SK-N-MC (cell line): ENCODE results near the gene TLNRD1.

Experiments used
- DNase-seq: peaks from one replicate; pipeline ENCODE4 v3.0.0-alpha.2; 2011; ENCODE audit warnings: low read depth, low spot score
- H3K27ac ChIP-seq: fragments of 200-600 bp; sonication (generic); 2 replicates; pipeline ENCODE4 v1.5.1; 2016; ENCODE audit warnings: mixed run types
- H3K36me3 ChIP-seq: fragments of 200-600 bp; sonication (generic); 2 replicates; pipeline ENCODE4 v1.6.1; 2017; ENCODE audit warnings: antibody characterized with exemption, low read length, mixed read lengths; ENCODE audit not compliant: insufficient read depth
- H3K4me3 ChIP-seq: fragments of 200-600 bp; sonication (generic); 2 replicates; pipeline ENCODE4 v1.5.1; 2016
- H3K9ac ChIP-seq: fragments of 200-600 bp; sonication (generic); 2 replicates; pipeline ENCODE4 v1.8.0; 2017; ENCODE audit warnings: mixed run types, mixed read lengths; ENCODE audit not compliant: insufficient read length
- H3K9me3 ChIP-seq: fragments of 200-600 bp; sonication (generic); 2 replicates; pipeline ENCODE4 v1.6.1; 2017; ENCODE audit warnings: low read depth, mild to moderate bottlenecking, antibody characterized with exemption, low read length, moderate library complexity, mixed read lengths
- EZH2 ChIP-seq: fragments of 200-600 bp; sonication (generic); IDR thresholded peaks from one replicate; pipeline ENCODE4 v1.6.1; 2017; ENCODE audit warnings: antibody characterized with exemption
- FOXP2 ChIP-seq: optimal IDR thresholded peaks from 2 replicates; pipeline ENCODE3; 2011; ENCODE audit warnings: mild to moderate bottlenecking, moderate library complexity; ENCODE audit not compliant: insufficient read depth; ENCODE audit errors: extremely low read length, control extremely low read depth
- POLR2AphosphoS5 ChIP-seq: IDR thresholded peaks from 2 replicates; pipeline ENCODE4 v1.6.1; 2012; ENCODE audit warnings: mild to moderate bottlenecking, low read depth, low read length, borderline replicate concordance

TLNRD1 gene

GRCh38 chr15:81013396-81013929 lies 12.7 kb downstream of the TLNRD1 start:
- no peak for DNase-seq
- H3K4me3 ChIP-seq, result no peak overlapping the region
- TF ChIP-seq FOXP2 (no peak), POLR2AphosphoS5 (no peak), EZH2 (no peak)
- H3K9ac ChIP-seq, result no peak overlapping the region
- H3K9me3 ChIP-seq, result no peaks in the 10 kb centered on the region
- H3K36me3 ChIP-seq, result no peaks in the 10 kb centered on the region
- no peak overlapping the region for H3K27ac ChIP-seq

GRCh38 chr15:81014446-81015093 lies 13.8 kb downstream of the TLNRD1 start:
- TF ChIP-seq EZH2 (no peak), FOXP2 (no peak), POLR2AphosphoS5 (no peak)
- DNase-seq, result no peak
- Histone ChIP-seq H3K9ac (no peak overlapping the region), H3K4me3 (no peak overlapping the region), H3K27ac (no peak overlapping the region), H3K9me3 (no peaks in the 10 kb centered on the region), H3K36me3 (no peaks in the 10 kb centered on the region)

GRCh38 chr15:81015621-81016488 lies 15.1 kb downstream of the TLNRD1 start:
- no peak overlapping the region for H3K9ac ChIP-seq
- DNase-seq, result no peak
- H3K4me3 ChIP-seq, result no peak overlapping the region
- H3K27ac ChIP-seq, result no peak overlapping the region
- H3K9me3 ChIP-seq, result no peaks in the 10 kb centered on the region
- TF ChIP-seq FOXP2 (no peak), EZH2 (no peak), POLR2AphosphoS5 (no peak)
- no peaks in the 10 kb centered on the region for H3K36me3 ChIP-seq

GRCh38 chr15:81016489-81017068 lies 15.9 kb downstream of the TLNRD1 start:
- H3K27ac ChIP-seq, result no peak overlapping the region
- H3K9ac ChIP-seq, result no peak overlapping the region
- TF ChIP-seq EZH2 (no peak), POLR2AphosphoS5 (no peak), FOXP2 (no peak)
- no peak for DNase-seq
- no peaks in the 10 kb centered on the region for H3K36me3 ChIP-seq
- no peaks in the 10 kb centered on the region for H3K9me3 ChIP-seq
- H3K4me3 ChIP-seq, result no peak overlapping the region

- Histone ChIP-seq H3K27ac (no peak overlapping the region), H3K9me3 (no peaks in the 10 kb centered on the region), H3K9ac (no peak overlapping the region), H3K36me3 (no peaks in the 10 kb centered on the region), H3K4me3 (no peak overlapping the region)
- TF ChIP-seq POLR2AphosphoS5 (no peak), EZH2 (no peak), FOXP2 (no peak)
- DNase-seq, result no peak
These were observed 17.5 kb downstream of the TLNRD1 start for GRCh38 chr15:81018197-81018596.

- Histone ChIP-seq H3K27ac (no peak overlapping the region), H3K9ac (no peak overlapping the region), H3K4me3 (no peak overlapping the region), H3K36me3 (no peaks in the 10 kb centered on the region), H3K9me3 (no peaks in the 10 kb centered on the region)
- no peak for DNase-seq
- TF ChIP-seq EZH2, result no peak
- no peak for TF ChIP-seq FOXP2
- TF ChIP-seq POLR2AphosphoS5, result no peak
These were observed 20.6 kb downstream of the TLNRD1 start for GRCh38 chr15:81021321-81021720.

- H3K9me3 ChIP-seq, result no peaks in the 10 kb centered on the region
- no peak overlapping the region for H3K27ac ChIP-seq
- no peak overlapping the region for H3K9ac ChIP-seq
- no peaks in the 10 kb centered on the region for H3K36me3 ChIP-seq
- TF ChIP-seq FOXP2, result no peak
- no peak for TF ChIP-seq POLR2AphosphoS5
- TF ChIP-seq EZH2, result no peak
- H3K4me3 ChIP-seq, result no peak overlapping the region
- DNase-seq, result no peak
These were observed 23.0 kb downstream of the TLNRD1 start for GRCh38 chr15:81023483-81024264.

GRCh38 chr15:81024265-81024872 lies 23.6 kb downstream of the TLNRD1 start:
- Histone ChIP-seq H3K36me3 (no peaks in the 10 kb centered on the region), H3K27ac (no peak overlapping the region), H3K9ac (no peak overlapping the region), H3K4me3 (no peak overlapping the region), H3K9me3 (no peaks in the 10 kb centered on the region)
- no peak for DNase-seq
- TF ChIP-seq EZH2 (no peak), FOXP2 (no peak), POLR2AphosphoS5 (no peak)
